HEK293 (cell line): ENCODE data around the gene TMC6.

Source experiments
- CTCF ChIA-PET: fragments of 350-600 bp; formaldehyde crosslinking; extraction: SDS; loops from one replicate; lab custom pipeline; 2021; ENCODE audit warnings: antibody characterized with exemption; lab: Yijun Ruan, JAX
- POLR2A ChIA-PET: fragments of 300-600 bp; formaldehyde crosslinking; extraction: SDS; loops from one replicate; lab custom pipeline; 2020; ENCODE audit warnings: antibody characterized with exemption, inconsistent platforms; lab: Yijun Ruan, JAX
- H3K27ac ChIP-seq: fragments of 200-500 bp; sonication (Bioruptor generic); 2 replicates; pipeline ENCODE4 v1.5.1; 2014; ENCODE audit warnings: low read depth, low read length, control low read depth, inconsistent platforms; ENCODE audit errors: extremely low read depth
- H3K36me3 ChIP-seq, 2 experiments: fragments of 200-500 bp in 1 of 2; sonication (Bioruptor generic) in 1 of 2; 1 replicate in 1 of 2; 2 replicates in 1 of 2; pipeline ENCODE4 v1.5.1; 2014 to 2017; ENCODE audit warnings: inconsistent platforms in 2 of 2, low read length in 2 of 2; ENCODE audit not compliant: control insufficient read depth in 2 of 2, insufficient read depth in 1 of 2
- H3K4me1 ChIP-seq: fragments of 200-500 bp; sonication (Bioruptor generic); 2 replicates; pipeline ENCODE4 v1.5.1; 2014; ENCODE audit warnings: mild to moderate bottlenecking, low read length, inconsistent platforms; ENCODE audit not compliant: control insufficient read depth, insufficient read depth
- H3K4me3 ChIP-seq: 2 replicates; pipeline ENCODE4 v1.5.1; 2011; ENCODE audit warnings: low read depth, mild to moderate bottlenecking, control low read depth, low read length, moderate library complexity
- H3K9me3 ChIP-seq: fragments of 200-500 bp; sonication (Bioruptor generic); 2 replicates; pipeline ENCODE4 v1.5.1; 2014; ENCODE audit warnings: low read depth, low read length, inconsistent platforms; ENCODE audit not compliant: control insufficient read depth, insufficient read depth
- GLI4 ChIP-seq: fragments of 450-650 bp; formaldehyde crosslinking; IDR thresholded peaks from 2 replicates; pipeline ENCODE4 v1.5.1; 2016; ENCODE audit warnings: missing biosample characterization, missing genetic modification characterization
- GLIS1 ChIP-seq: fragments of 450-650 bp; formaldehyde crosslinking; IDR thresholded peaks from 2 replicates; pipeline ENCODE4 v1.5.1; 2016; ENCODE audit warnings: missing biosample characterization, missing genetic modification characterization
- IKZF3 ChIP-seq: fragments of 450-650 bp; IDR thresholded peaks from 2 replicates; pipeline ENCODE4 v1.5.0; 2018; ENCODE audit warnings: missing biosample characterization, mild to moderate bottlenecking, missing genetic modification characterization, moderate library complexity
- KLF8 ChIP-seq: fragments of 450-650 bp; formaldehyde crosslinking; IDR thresholded peaks from 2 replicates; pipeline ENCODE4 v1.5.1; 2016; ENCODE audit warnings: missing biosample characterization, missing genetic modification characterization
- MZF1 ChIP-seq: fragments of 450-650 bp; formaldehyde crosslinking; IDR thresholded peaks from 2 replicates; pipeline ENCODE4 v1.5.1; 2017; ENCODE audit warnings: missing biosample characterization, missing genetic modification characterization, borderline replicate concordance
- OSR2 ChIP-seq: fragments of 450-650 bp; formaldehyde crosslinking; IDR thresholded peaks from 2 replicates; pipeline ENCODE4 v1.5.1; 2016; ENCODE audit warnings: missing biosample characterization, missing genetic modification characterization
- SCRT1 ChIP-seq: fragments of 450-650 bp; formaldehyde crosslinking; IDR thresholded peaks from 2 replicates; pipeline ENCODE4 v1.5.1; 2016; ENCODE audit warnings: missing biosample characterization, missing genetic modification characterization, borderline replicate concordance
- ZBTB48 ChIP-seq: fragments of 450-650 bp; formaldehyde crosslinking; IDR thresholded peaks from 2 replicates; pipeline ENCODE4 v1.5.1; 2016; ENCODE audit warnings: missing biosample characterization, missing genetic modification characterization
- ZIC2 ChIP-seq: fragments of 450-650 bp; formaldehyde crosslinking; IDR thresholded peaks from 2 replicates; pipeline ENCODE4 v1.5.1; 2016; ENCODE audit warnings: missing biosample characterization, missing genetic modification characterization
- ZNF174 ChIP-seq: fragments of 450-650 bp; formaldehyde crosslinking; IDR thresholded peaks from 2 replicates; pipeline ENCODE4 v1.5.0; 2017; ENCODE audit warnings: missing biosample characterization, mild to moderate bottlenecking, missing genetic modification characterization
- ZNF23 ChIP-seq: fragments of 450-650 bp; formaldehyde crosslinking; IDR thresholded peaks from 2 replicates; pipeline ENCODE4 v1.5.1; 2016; ENCODE audit warnings: missing biosample characterization, missing genetic modification characterization, borderline replicate concordance
- ZNF239 ChIP-seq: fragments of 450-650 bp; formaldehyde crosslinking; IDR thresholded peaks from 2 replicates; pipeline ENCODE4 v1.5.1; 2016; ENCODE audit warnings: missing biosample characterization, missing genetic modification characterization
- ZNF248 ChIP-seq: fragments of 450-650 bp; formaldehyde crosslinking; IDR thresholded peaks from 2 replicates; pipeline ENCODE4 v1.5.1; 2017; ENCODE audit warnings: missing biosample characterization, missing genetic modification characterization
- ZNF311 ChIP-seq: fragments of 450-650 bp; formaldehyde crosslinking; IDR thresholded peaks from 2 replicates; pipeline ENCODE4 v1.5.1; 2017; ENCODE audit warnings: missing biosample characterization, missing genetic modification characterization, borderline replicate concordance
- ZNF324 ChIP-seq: fragments of 450-650 bp; formaldehyde crosslinking; IDR thresholded peaks from 2 replicates; pipeline ENCODE4 v1.5.1; 2016; ENCODE audit warnings: missing biosample characterization, missing genetic modification characterization
- ZNF561 ChIP-seq: fragments of 450-650 bp; IDR thresholded peaks from 2 replicates; pipeline ENCODE4 v1.5.1; 2018; ENCODE audit warnings: missing biosample characterization, missing genetic modification characterization, borderline replicate concordance
- ZNF654 ChIP-seq: fragments of 450-650 bp; formaldehyde crosslinking; IDR thresholded peaks from 2 replicates; pipeline ENCODE4 v1.5.1; 2016; ENCODE audit warnings: low read depth, missing biosample characterization, missing genetic modification characterization
- ZNF660 ChIP-seq: fragments of 450-650 bp; IDR thresholded peaks from 2 replicates; pipeline ENCODE4 v1.5.1; 2018; ENCODE audit warnings: missing biosample characterization, mild to moderate bottlenecking, missing genetic modification characterization
- ZNF76 ChIP-seq: fragments of 450-650 bp; formaldehyde crosslinking; IDR thresholded peaks from 2 replicates; pipeline ENCODE4; 2016; ENCODE audit warnings: low read depth, missing biosample characterization, missing genetic modification characterization, borderline replicate concordance
- ZSCAN30 ChIP-seq: fragments of 450-650 bp; IDR thresholded peaks from 2 replicates; pipeline ENCODE4 v1.5.1; 2018; ENCODE audit warnings: missing biosample characterization, mild to moderate bottlenecking, missing genetic modification characterization, moderate library complexity
- TF ChIP-seq, protein P1 (sequence below): fragments of 450-650 bp; formaldehyde crosslinking; IDR thresholded peaks from 2 replicates; pipeline ENCODE4 v1.5.1; 2017; ENCODE audit warnings: missing biosample characterization, missing genetic modification characterization
- TF ChIP-seq, protein P2 (sequence below): fragments of 450-650 bp; formaldehyde crosslinking; optimal IDR thresholded peaks from 2 replicates; pipeline ENCODE3; 2016; ENCODE audit warnings: missing biosample characterization, mild to moderate bottlenecking, missing genetic modification characterization
- TF ChIP-seq, protein P3 (sequence below): fragments of 450-650 bp; formaldehyde crosslinking; IDR thresholded peaks from 2 replicates; pipeline ENCODE4 v1.5.1; 2016; ENCODE audit warnings: missing biosample characterization, missing genetic modification characterization
- TF ChIP-seq, protein P4 (sequence below): fragments of 450-650 bp; formaldehyde crosslinking; IDR thresholded peaks from 2 replicates; pipeline ENCODE4 v1.5.1; 2016; ENCODE audit warnings: missing biosample characterization, missing genetic modification characterization
- TF ChIP-seq, protein P5 (sequence below): fragments of 450-650 bp; formaldehyde crosslinking; IDR thresholded peaks from 2 replicates; pipeline ENCODE4 v1.5.1; 2016; ENCODE audit warnings: missing biosample characterization, missing genetic modification characterization
- TF ChIP-seq, protein P6 (sequence below): fragments of 450-650 bp; formaldehyde crosslinking; IDR thresholded peaks from 2 replicates; pipeline ENCODE4 v1.5.1; 2016; ENCODE audit warnings: missing biosample characterization, missing genetic modification characterization
- TF ChIP-seq, protein P7 (sequence below): fragments of 450-650 bp; formaldehyde crosslinking; IDR thresholded peaks from 2 replicates; pipeline ENCODE4 v1.5.1; 2017; ENCODE audit warnings: missing biosample characterization, mild to moderate bottlenecking, missing genetic modification characterization, moderate library complexity

The TMC6 gene

DNA sequence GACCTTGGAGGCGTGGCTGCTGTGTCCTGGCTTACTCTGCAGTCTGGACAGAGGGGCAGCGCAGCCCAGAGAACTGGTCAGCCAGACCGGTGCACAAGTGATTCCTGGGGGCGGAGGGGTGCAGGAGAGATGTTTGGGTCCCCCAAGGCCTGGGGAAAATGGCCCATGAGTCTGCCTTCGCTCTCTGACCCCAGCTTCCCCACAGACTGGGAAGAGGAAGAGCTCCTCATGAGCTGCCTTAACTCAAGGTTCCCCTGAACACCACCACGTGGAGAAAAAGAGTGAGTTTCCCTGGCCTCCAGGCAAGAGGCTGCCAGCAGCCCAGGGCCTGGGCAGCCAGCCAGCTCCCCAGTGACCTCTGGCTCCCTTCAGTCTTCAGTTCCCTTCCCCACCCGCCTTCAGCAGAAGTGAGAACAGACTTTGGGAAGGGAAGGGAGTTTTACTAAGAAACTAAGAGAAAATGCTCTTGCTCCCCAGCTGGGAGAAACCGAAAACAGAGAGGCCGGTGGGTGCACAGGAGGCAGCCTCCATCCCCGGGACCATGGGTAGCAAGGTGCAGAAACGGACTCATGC lies 15.7 kb upstream of the TMC6 start:
- CTCF ChIA-PET = interaction anchor here (0.6 to 1.6 kb wide), 12 partner anchors 11 to 218 kb away, joined by 3 to 8 read pairs (median 4); partner anchors contain the start of gene TK1
- POLR2A ChIA-PET = interaction anchor here (1.1 to 2.3 kb wide), 5 partner anchors 25 to 43 kb away, joined by 4 to 12 read pairs (median 6); partner anchors contain the start of genes AFMID and TK1
- H3K27ac ChIP-seq = no peak overlapping the region; the same call in 1 of the 2 replicates
- TF ChIP-seq ZNF239 (tag by site-specific recombination) (no peak), SCRT1 (tag by site-specific recombination) (no peak), ZSCAN30 (tag by site-specific recombination) (peak; percentile 82), ZNF311 (no peak), OSR2 (tag by site-specific recombination) (no peak), ZNF660 (tag by site-specific recombination) (no peak), KLF8 (tag by site-specific recombination) (no peak), GLIS1 (tag by site-specific recombination) (peak; percentile 41; the same call in 1 of the 2 replicates), ZNF248 (tag by site-specific recombination) (no peak), MZF1 (no peak), ZIC2 (no peak), ZNF23 (tag by site-specific recombination) (no peak), ZBTB48 (tag by site-specific recombination) (peak; percentile 57), ZNF561 (no peak), GLI4 (tag by site-specific recombination) (no peak), IKZF3 (tag by site-specific recombination) (peak; percentile 43; the same call in 1 of the 2 replicates), ZNF654 (tag by site-specific recombination) (no peak), ZNF324 (no peak), ZNF76 (no peak), ZNF174 (no peak)
- TF ChIP-seq, protein P1, sequence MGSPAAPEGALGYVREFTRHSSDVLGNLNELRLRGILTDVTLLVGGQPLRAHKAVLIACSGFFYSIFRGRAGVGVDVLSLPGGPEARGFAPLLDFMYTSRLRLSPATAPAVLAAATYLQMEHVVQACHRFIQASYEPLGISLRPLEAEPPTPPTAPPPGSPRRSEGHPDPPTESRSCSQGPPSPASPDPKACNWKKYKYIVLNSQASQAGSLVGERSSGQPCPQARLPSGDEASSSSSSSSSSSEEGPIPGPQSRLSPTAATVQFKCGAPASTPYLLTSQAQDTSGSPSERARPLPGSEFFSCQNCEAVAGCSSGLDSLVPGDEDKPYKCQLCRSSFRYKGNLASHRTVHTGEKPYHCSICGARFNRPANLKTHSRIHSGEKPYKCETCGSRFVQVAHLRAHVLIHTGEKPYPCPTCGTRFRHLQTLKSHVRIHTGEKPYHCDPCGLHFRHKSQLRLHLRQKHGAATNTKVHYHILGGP (tag by site-specific recombination) = no peak
- TF ChIP-seq, protein P2, sequence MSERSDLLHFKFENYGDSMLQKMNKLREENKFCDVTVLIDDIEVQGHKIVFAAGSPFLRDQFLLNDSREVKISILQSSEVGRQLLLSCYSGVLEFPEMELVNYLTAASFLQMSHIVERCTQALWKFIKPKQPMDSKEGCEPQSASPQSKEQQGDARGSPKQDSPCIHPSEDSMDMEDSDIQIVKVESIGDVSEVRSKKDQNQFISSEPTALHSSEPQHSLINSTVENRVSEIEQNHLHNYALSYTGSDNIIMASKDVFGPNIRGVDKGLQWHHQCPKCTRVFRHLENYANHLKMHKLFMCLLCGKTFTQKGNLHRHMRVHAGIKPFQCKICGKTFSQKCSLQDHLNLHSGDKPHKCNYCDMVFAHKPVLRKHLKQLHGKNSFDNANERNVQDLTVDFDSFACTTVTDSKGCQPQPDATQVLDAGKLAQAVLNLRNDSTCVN (tag by site-specific recombination) = no peak
- TF ChIP-seq, protein P3, sequence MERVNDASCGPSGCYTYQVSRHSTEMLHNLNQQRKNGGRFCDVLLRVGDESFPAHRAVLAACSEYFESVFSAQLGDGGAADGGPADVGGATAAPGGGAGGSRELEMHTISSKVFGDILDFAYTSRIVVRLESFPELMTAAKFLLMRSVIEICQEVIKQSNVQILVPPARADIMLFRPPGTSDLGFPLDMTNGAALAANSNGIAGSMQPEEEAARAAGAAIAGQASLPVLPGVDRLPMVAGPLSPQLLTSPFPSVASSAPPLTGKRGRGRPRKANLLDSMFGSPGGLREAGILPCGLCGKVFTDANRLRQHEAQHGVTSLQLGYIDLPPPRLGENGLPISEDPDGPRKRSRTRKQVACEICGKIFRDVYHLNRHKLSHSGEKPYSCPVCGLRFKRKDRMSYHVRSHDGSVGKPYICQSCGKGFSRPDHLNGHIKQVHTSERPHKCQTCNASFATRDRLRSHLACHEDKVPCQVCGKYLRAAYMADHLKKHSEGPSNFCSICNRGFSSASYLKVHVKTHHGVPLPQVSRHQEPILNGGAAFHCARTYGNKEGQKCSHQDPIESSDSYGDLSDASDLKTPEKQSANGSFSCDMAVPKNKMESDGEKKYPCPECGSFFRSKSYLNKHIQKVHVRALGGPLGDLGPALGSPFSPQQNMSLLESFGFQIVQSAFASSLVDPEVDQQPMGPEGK (tag by site-specific recombination) = peak; percentile 25; the same call in 1 of the 2 replicates
- TF ChIP-seq, protein P4, sequence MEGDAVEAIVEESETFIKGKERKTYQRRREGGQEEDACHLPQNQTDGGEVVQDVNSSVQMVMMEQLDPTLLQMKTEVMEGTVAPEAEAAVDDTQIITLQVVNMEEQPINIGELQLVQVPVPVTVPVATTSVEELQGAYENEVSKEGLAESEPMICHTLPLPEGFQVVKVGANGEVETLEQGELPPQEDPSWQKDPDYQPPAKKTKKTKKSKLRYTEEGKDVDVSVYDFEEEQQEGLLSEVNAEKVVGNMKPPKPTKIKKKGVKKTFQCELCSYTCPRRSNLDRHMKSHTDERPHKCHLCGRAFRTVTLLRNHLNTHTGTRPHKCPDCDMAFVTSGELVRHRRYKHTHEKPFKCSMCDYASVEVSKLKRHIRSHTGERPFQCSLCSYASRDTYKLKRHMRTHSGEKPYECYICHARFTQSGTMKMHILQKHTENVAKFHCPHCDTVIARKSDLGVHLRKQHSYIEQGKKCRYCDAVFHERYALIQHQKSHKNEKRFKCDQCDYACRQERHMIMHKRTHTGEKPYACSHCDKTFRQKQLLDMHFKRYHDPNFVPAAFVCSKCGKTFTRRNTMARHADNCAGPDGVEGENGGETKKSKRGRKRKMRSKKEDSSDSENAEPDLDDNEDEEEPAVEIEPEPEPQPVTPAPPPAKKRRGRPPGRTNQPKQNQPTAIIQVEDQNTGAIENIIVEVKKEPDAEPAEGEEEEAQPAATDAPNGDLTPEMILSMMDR (tag by site-specific recombination) = 0 out of 2 replicates have a peak, but pooled peaks have one; percentile 19
- TF ChIP-seq, protein P5, sequence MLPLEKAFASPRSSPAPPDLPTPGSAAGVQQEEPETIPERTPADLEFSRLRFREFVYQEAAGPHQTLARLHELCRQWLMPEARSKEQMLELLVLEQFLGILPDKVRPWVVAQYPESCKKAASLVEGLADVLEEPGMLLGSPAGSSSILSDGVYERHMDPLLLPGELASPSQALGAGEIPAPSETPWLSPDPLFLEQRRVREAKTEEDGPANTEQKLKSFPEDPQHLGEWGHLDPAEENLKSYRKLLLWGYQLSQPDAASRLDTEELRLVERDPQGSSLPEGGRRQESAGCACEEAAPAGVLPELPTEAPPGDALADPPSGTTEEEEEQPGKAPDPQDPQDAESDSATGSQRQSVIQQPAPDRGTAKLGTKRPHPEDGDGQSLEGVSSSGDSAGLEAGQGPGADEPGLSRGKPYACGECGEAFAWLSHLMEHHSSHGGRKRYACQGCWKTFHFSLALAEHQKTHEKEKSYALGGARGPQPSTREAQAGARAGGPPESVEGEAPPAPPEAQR = no peak
- TF ChIP-seq, protein P6, sequence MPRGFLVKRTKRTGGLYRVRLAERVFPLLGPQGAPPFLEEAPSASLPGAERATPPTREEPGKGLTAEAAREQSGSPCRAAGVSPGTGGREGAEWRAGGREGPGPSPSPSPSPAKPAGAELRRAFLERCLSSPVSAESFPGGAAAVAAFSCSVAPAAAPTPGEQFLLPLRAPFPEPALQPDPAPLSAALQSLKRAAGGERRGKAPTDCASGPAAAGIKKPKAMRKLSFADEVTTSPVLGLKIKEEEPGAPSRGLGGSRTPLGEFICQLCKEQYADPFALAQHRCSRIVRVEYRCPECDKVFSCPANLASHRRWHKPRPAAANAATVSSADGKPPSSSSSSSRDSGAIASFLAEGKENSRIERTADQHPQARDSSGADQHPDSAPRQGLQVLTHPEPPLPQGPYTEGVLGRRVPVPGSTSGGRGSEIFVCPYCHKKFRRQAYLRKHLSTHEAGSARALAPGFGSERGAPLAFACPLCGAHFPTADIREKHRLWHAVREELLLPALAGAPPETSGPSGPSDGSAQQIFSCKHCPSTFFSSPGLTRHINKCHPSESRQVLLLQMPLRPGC (tag by site-specific recombination) = no peak
- TF ChIP-seq, protein P7, sequence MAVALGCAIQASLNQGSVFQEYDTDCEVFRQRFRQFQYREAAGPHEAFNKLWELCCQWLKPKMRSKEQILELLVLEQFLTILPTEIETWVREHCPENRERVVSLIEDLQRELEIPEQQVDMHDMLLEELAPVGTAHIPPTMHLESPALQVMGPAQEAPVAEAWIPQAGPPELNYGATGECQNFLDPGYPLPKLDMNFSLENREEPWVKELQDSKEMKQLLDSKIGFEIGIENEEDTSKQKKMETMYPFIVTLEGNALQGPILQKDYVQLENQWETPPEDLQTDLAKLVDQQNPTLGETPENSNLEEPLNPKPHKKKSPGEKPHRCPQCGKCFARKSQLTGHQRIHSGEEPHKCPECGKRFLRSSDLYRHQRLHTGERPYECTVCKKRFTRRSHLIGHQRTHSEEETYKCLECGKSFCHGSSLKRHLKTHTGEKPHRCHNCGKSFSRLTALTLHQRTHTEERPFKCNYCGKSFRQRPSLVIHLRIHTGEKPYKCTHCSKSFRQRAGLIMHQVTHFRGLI (tag by site-specific recombination) = no peak

More for the DNA sequence above, 15.7 kb upstream of the TMC6 start:
- Histone ChIP-seq H3K4me3 (no peak overlapping the region), H3K4me1 (peaks cover 4% of the 10 kb centered on the region), H3K36me3 (no peaks in the 10 kb centered on the region), H3K9me3 (no peaks in the 10 kb centered on the region)
